ENCODE results near the gene PSD.

DNA sequence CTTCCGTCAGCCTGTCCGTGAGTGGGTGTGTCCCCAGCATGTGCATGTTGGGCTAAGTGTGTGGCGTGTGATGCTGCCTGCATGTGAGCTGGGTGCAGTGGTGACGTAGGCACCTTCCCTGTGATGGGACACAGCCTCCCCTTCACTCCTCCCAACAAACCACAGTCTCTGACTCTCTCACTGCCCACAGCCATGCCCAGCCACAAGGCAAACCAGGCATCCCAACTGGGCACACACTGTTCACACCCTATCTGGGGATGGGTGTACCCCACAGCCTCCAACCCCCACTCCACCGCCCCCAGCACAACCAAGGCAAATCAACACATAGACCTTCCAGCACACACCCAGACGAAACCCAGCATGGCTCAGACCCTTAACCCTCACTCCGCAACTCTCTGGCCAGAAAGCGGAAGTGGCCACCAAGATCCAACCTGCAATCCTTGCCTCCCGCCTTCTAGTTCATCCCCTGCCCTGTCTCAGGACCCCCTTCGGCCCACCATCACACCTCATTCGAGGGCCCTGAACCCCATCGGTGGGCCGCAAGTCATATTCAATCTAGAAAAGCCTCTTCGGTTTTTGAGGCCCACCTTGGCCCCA lies 10.4 kb downstream of the PSD start:
- no peak for TF ChIP-seq CTCF (conservative IDR thresholded peaks at IDR 0.05; ENCODE audit: low read length)
- TF ChIP-seq EZH2phosphoT487 (IDR thresholded peaks at IDR 0.05; ENCODE audit: borderline replicate concordance, low read depth, low read length): no peak

Measured in OCI-LY7 (cell line).